Neutrophil (primary cell): Measurements from ENCODE around the gene VSTM2B.

Experiments used
- H3K27ac ChIP-seq: fragments of 200-600 bp; sonication (generic); 2 replicates; pipeline ENCODE4 v1.5.1; 2016; ENCODE audit warnings: mild to moderate bottlenecking, moderate library complexity
- H3K27me3 ChIP-seq: fragments of 200-600 bp; sonication (generic); 2 replicates; pipeline ENCODE4 v1.6.0; 2016; ENCODE audit warnings: mild to moderate bottlenecking
- H3K36me3 ChIP-seq: fragments of 200-600 bp; sonication (generic); 2 replicates; pipeline ENCODE4 v1.5.1; 2017
- H3K4me1 ChIP-seq, 2 experiments: fragments of 200-600 bp in 1 of 2; sonication (generic) in 1 of 2; 1 replicate in 1 of 2; 2 replicates in 1 of 2; pipeline versions ENCODE4 v1.5.1 to v1.6.1; 2013 to 2016; ENCODE audit warnings: low read depth in 1 of 2, low read length in 1 of 2, mild to moderate bottlenecking in 1 of 2, moderate library complexity in 1 of 2; ENCODE audit not compliant: control insufficient read depth in 1 of 2, insufficient read depth in 1 of 2
- H3K4me3 ChIP-seq, 2 experiments: fragments of 200-600 bp in 1 of 2; sonication (generic) in 1 of 2; 1 replicate in 1 of 2; 2 replicates in 1 of 2; pipeline ENCODE4 v1.5.1; 2013 to 2016; ENCODE audit warnings: low read depth in 1 of 2, low read length in 1 of 2, mild to moderate bottlenecking in 1 of 2, moderate library complexity in 1 of 2
- H3K9me3 ChIP-seq: fragments of 200-600 bp; sonication (generic); 2 replicates; pipeline ENCODE4 v1.5.1; 2016
- CTCF ChIP-seq: fragments of 200-600 bp; sonication (generic); IDR thresholded peaks from 2 replicates; pipeline ENCODE4 v1.5.1; 2016; ENCODE audit warnings: antibody characterized with exemption

Gene VSTM2B

GRCh38 chr19:29491995-29492577 is 33.7 kb upstream of the VSTM2B start:
- TF ChIP-seq CTCF, result no peak
- no peaks in the 10 kb centered on the region for H3K9me3 ChIP-seq
- H3K4me1 ChIP-seq, result no peaks in the 10 kb centered on the region
- H3K27me3 ChIP-seq, result peaks cover 23% of the 10 kb centered on the region
- H3K36me3 ChIP-seq, result no peaks in the 10 kb centered on the region
- H3K4me3 ChIP-seq, result no peak overlapping the region
- no peak overlapping the region for H3K27ac ChIP-seq

- H3K36me3 ChIP-seq, result no peaks in the 10 kb centered on the region
- H3K4me1 ChIP-seq, result no peaks in the 10 kb centered on the region
- TF ChIP-seq CTCF, result no peak
- H3K4me3 ChIP-seq, result no peak overlapping the region
- no peaks in the 10 kb centered on the region for H3K9me3 ChIP-seq
- H3K27ac ChIP-seq, result no peak overlapping the region
- H3K27me3 ChIP-seq, result peaks cover 23% of the 10 kb centered on the region
Observed at GRCh38 chr19:29492769-29493168, 33.0 kb upstream of the VSTM2B start.

GRCh38 chr19:29495091-29495490 is 30.7 kb upstream of the VSTM2B start:
- no peaks in the 10 kb centered on the region for H3K36me3 ChIP-seq
- H3K27me3 ChIP-seq, result peaks cover 23% of the 10 kb centered on the region
- H3K27ac ChIP-seq, result no peak overlapping the region
- H3K9me3 ChIP-seq, result no peaks in the 10 kb centered on the region
- no peak for TF ChIP-seq CTCF
- no peak overlapping the region for H3K4me3 ChIP-seq
- H3K4me1 ChIP-seq, result no peaks in the 10 kb centered on the region

- Histone ChIP-seq H3K4me3 (no peak overlapping the region), H3K27me3 (peaks cover 22% of the 10 kb centered on the region), H3K4me1 (no peaks in the 10 kb centered on the region), H3K36me3 (no peaks in the 10 kb centered on the region), H3K9me3 (no peaks in the 10 kb centered on the region), H3K27ac (no peak overlapping the region)
- no peak for TF ChIP-seq CTCF
Observed at GRCh38 chr19:29495901-29496441, 29.8 kb upstream of the VSTM2B start.

- no peak for TF ChIP-seq CTCF
- Histone ChIP-seq H3K9me3 (no peaks in the 10 kb centered on the region), H3K27me3 (peaks cover 10% of the 10 kb centered on the region), H3K27ac (no peak overlapping the region), H3K36me3 (no peaks in the 10 kb centered on the region), H3K4me1 (no peaks in the 10 kb centered on the region), H3K4me3 (no peak overlapping the region)
Observed at GRCh38 chr19:29497241-29497640, 28.6 kb upstream of the VSTM2B start.
